Neural progenitor cell (in vitro differentiated cells): ENCODE measurements around the gene ABCG8. TPM values are rescaled to one million over a fixed set of nuclear protein-coding genes. Genes with fewer than 3 reads are reported as not detected.

Source experiments
- DNase-seq: peaks from one replicate; pipeline ENCODE4 v3.0.0-alpha.2; 2016; ENCODE audit warnings: low spot score
- H2AFZ ChIP-seq: fragments of 200-600 bp; sonication (generic); replicated peaks from 2 replicates; pipeline ENCODE4 v1.6.1; 2016; ENCODE audit warnings: antibody characterized with exemption
- H3F3A ChIP-seq: fragments of 200-600 bp; sonication (generic); 2 replicates; pipeline ENCODE4 v1.6.1; 2016; ENCODE audit warnings: antibody characterized with exemption, low read depth
- H3K27ac ChIP-seq: fragments of 200-600 bp; sonication (generic); 2 replicates; pipeline ENCODE4 v1.5.1; 2016; ENCODE audit warnings: mild to moderate bottlenecking
- H3K27me3 ChIP-seq: fragments of 200-600 bp; sonication (generic); 2 replicates; pipeline ENCODE4 v1.6.1; 2016; ENCODE audit warnings: mild to moderate bottlenecking, moderate library complexity
- H3K36me3 ChIP-seq: fragments of 200-600 bp; sonication (generic); 2 replicates; pipeline ENCODE4 v1.5.1; 2016
- H3K4me1 ChIP-seq: fragments of 200-600 bp; sonication (generic); 2 replicates; pipeline ENCODE4 v1.6.1; 2016; ENCODE audit warnings: mixed run types
- H3K4me2 ChIP-seq: fragments of 200-600 bp; sonication (generic); 2 replicates; pipeline ENCODE4 v1.6.1; 2016
- H3K4me3 ChIP-seq: fragments of 200-600 bp; sonication (generic); 2 replicates; pipeline ENCODE4 v1.5.1; 2016
- H3K79me2 ChIP-seq: fragments of 200-600 bp; sonication (generic); 2 replicates; pipeline ENCODE4 v1.6.1; 2016; ENCODE audit warnings: low read depth
- H3K9ac ChIP-seq: fragments of 200-600 bp; sonication (generic); 2 replicates; pipeline ENCODE4 v1.6.1; 2016
- H3K9me3 ChIP-seq: fragments of 200-600 bp; sonication (generic); 2 replicates; pipeline ENCODE4 v1.5.1; 2016; ENCODE audit warnings: low read depth
- H4K20me1 ChIP-seq: fragments of 200-600 bp; sonication (generic); 2 replicates; pipeline ENCODE4 v1.6.1; 2016; ENCODE audit warnings: low read depth
- H3K27ac Mint-ChIP-seq: 3 replicates; pipeline ENCODE4 v1.8.0; 2021; ENCODE audit warnings: mixed read lengths
- H3K27me3 Mint-ChIP-seq: 2 replicates; pipeline ENCODE4 v1.8.0; 2022; ENCODE audit warnings: low read depth, mild to moderate bottlenecking, inconsistent platforms, moderate library complexity, mixed read lengths; ENCODE audit not compliant: insufficient read depth
- H3K36me3 Mint-ChIP-seq: 3 replicates; pipeline ENCODE4 v1.8.0; 2021; ENCODE audit warnings: mixed read lengths
- H3K4me1 Mint-ChIP-seq: 3 replicates; pipeline ENCODE4 v1.8.0; 2021; ENCODE audit warnings: mixed read lengths
- H3K4me3 Mint-ChIP-seq: 3 replicates; pipeline ENCODE4 v1.8.0; 2021; ENCODE audit warnings: mild to moderate bottlenecking, moderate library complexity, mixed read lengths
- H3K9me3 Mint-ChIP-seq: 3 replicates; pipeline ENCODE4 v1.8.0; 2020; ENCODE audit warnings: mixed read lengths
- CTCF ChIP-seq: fragments of 200-600 bp; sonication (generic); IDR thresholded peaks from 2 replicates; pipeline ENCODE4 v1.5.1; 2017; ENCODE audit warnings: antibody characterized with exemption, mild to moderate bottlenecking
- EZH2 ChIP-seq: fragments of 200-600 bp; sonication (generic); IDR thresholded peaks from 2 replicates; pipeline ENCODE4 v1.6.1; 2017; ENCODE audit warnings: antibody characterized with exemption, mild to moderate bottlenecking, moderate library complexity
- EZH2phosphoT487 ChIP-seq: fragments of 200-600 bp; sonication (generic); IDR thresholded peaks from 2 replicates; pipeline ENCODE4 v1.6.1; 2017; ENCODE audit warnings: antibody characterized with exemption
- small RNA-seq: library from RNA; depleted of rRNA; stranded (forward); fragments of <200 nt; gene quantifications from one replicate; pipeline ENCODE3, GENCODE V24; 2015
- total RNA-seq: library from RNA; depleted of rRNA; stranded (reverse); fragments of >200 nt; gene quantifications from 2 replicates; pipeline ENCODE4 v1.2.3, GENCODE V29; 2015; ENCODE audit warnings: low replicate concordance

Gene ABCG8
- total RNA-seq, 1 donor from 2014 or later = not detected

DNA sequence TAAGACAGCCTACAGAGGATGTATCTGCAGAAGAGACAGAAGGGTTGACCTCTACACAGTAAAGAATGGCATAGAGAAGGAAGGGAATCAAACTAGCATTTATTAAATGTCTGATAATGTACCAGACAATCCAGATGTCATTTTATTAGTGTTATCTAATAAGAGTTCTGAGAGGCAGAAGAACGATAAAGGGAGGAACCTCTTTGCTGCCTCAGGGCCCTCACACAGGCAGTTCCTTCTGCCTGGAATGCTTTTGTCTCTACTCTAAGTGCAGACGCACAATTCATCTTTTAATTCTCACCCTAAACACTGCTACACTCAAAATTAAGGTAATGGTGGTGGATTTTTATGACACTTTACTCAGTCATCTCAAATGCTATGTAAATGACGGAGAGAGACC, 92.5 kb downstream of the ABCG8 start:
- H3K9me3 Mint-ChIP-seq = no peaks in the 10 kb centered on the region
- no peaks in the 10 kb centered on the region for H3K4me1 Mint-ChIP-seq
- peaks cover 18% of the 10 kb centered on the region for H3K36me3 Mint-ChIP-seq
- H2AFZ ChIP-seq = no peak overlapping the region
- TF ChIP-seq CTCF (no peak), EZH2 (no peak), EZH2phosphoT487 (no peak)
- no peak overlapping the region for H3K4me3 ChIP-seq
- no peak overlapping the region for H3K27ac Mint-ChIP-seq
- H3K27me3 ChIP-seq = no peaks in the 10 kb centered on the region
- H3K9ac ChIP-seq = no peak overlapping the region
- no peak overlapping the region for H3K27ac ChIP-seq
- H3K4me1 ChIP-seq = peaks cover 33% of the 10 kb centered on the region
- DNase-seq = no peak
- H4K20me1 ChIP-seq = no peaks in the 10 kb centered on the region
- H3K4me2 ChIP-seq = no peak overlapping the region
- no peaks in the 10 kb centered on the region for H3K27me3 Mint-ChIP-seq
- H3K4me3 Mint-ChIP-seq = no peak overlapping the region
- peaks cover 6% of the 10 kb centered on the region for H3K79me2 ChIP-seq
- no peaks in the 10 kb centered on the region for H3K9me3 ChIP-seq
- H3K36me3 ChIP-seq = peaks cover 12% of the 10 kb centered on the region
- no peaks in the 10 kb centered on the region for H3F3A ChIP-seq

Small RNA genes lying within 50 kb of the gene (small RNA-seq; reads per million reads assigned to genes)
- gene RN7SL455P = not detected
- gene RNU6-1048P = not detected

Other genes starting within 250 kb of the ABCG8 start
- gene THADA, start 242.9 kb upstream of the ABCG8 start, total RNA-seq = 20.5 and 29.3 TPM in 2 replicates
- 7.9 and 11.2 TPM in 2 replicates for gene PLEKHH2, start 201.7 kb upstream of the ABCG8 start, total RNA-seq
- 0.12 TPM in 1 of 2 replicates, not detected in the other for gene C1GALT1C1L, start 162.5 kb upstream of the ABCG8 start, total RNA-seq
- gene DYNC2LI1, start 64.9 kb upstream of the ABCG8 start, total RNA-seq = 37.6 and 92.1 TPM in 2 replicates
- gene ABCG5, start 132 bp upstream of the ABCG8 start, total RNA-seq = not detected in 2 replicates
- 121 and 214 TPM in 2 replicates for gene LRPPRC, start 157.0 kb downstream of the ABCG8 start, total RNA-seq